Stimulated activated CD4-positive, alpha-beta T cell treated with anti-CD3 and anti-CD28 coated beads, Interleukin-15, amount 100 ng/mL, for 24 hours (primary cell): Measurements from ENCODE around the gene PRR5L.

Experiments
- DNase-seq: peaks from one replicate; pipeline ENCODE4 v3.0.0-alpha.2; 2020

The PRR5L gene

DNA sequence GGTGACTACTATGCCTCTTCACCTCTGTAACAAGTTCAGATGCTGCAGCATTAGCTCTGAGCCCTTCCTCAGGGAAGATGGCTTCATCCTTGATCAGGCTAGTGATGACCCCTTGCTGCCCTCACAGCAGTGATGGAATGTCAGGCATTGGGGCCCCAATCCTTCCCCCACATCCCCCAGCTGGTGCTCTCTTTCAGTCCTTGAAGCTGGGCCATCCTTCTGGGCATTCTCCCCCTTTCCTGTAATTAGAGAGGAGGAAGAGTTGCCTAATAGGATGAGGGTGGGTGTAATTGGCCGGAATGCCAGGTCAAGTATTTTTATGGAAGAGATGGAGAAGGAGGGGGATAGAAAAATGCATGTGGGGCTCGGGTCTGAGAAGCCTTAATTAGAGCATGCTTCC, 151.4 kb downstream of the PRR5L start:
- DNase-seq: no peak

DNA sequence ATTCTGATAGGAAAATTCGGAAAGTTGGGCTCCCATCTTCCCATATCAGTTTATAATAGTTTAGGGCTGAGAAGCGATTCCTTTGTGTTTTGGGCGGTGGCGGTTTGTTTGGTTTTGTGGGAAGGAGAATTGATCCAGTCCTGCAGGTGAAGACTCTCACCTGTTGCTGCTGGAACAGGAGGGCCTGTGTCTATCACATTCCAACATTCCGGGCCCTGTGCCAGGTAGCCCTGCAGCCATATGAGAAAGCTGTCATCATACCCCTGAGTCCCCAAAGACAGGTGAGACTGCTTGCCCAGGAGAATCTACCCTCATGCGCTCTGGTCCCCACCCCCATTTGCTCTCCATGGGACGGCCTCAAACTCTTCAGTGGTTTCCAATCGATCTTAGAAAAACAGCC, 151.9 kb downstream of the PRR5L start:
- DNase-seq: no peak

DNA sequence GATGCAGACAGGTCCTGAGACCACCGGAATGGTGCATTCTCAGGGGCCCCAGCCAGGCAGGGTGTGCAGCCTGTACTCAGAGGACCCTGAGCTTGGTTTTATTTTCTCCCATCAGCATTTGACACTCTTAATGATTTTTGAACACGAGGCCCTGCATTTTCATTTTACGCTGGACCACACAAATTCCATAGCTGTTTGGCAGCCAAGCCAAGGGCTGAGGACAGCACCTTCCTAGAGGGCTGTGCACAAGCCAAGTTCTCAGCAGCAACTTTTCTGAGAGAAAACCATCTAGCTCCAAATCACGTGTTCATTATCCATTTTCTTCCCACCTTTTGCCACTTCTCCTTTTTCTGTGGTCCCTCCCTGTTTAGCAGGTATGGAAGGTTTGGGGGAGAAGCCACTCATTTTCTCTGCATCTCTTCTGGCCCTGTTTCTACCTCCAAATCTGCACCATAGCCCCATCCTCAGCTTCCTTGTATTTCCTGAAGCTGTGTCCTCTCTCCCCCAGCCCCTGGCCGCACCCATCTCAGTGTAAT, 153.5 kb downstream of the PRR5L start:
- no peak for DNase-seq

DNA sequence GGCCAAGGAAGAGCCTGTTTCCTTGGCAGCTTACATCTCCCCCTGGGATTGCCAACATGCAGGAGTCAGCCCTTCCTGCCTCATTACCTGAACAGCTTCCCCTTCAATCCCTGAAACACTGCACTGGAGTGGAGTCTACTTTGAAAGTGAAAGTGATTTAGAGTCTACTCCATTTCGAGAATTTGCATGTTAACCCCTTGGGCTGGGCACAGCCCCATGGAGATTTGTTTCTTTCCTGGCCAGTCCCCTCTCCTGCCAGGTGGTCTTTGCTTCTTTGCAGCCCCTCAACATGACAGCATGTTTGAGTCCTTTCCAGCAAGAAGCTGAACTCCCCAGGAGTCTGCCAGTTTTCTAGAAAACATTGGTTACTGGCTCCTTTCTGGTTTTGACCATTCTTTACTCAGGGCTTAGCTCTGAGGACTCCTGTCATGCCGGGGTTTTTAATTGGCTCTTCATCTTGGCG, 154.1 kb downstream of the PRR5L start:
- no peak for DNase-seq

DNA sequence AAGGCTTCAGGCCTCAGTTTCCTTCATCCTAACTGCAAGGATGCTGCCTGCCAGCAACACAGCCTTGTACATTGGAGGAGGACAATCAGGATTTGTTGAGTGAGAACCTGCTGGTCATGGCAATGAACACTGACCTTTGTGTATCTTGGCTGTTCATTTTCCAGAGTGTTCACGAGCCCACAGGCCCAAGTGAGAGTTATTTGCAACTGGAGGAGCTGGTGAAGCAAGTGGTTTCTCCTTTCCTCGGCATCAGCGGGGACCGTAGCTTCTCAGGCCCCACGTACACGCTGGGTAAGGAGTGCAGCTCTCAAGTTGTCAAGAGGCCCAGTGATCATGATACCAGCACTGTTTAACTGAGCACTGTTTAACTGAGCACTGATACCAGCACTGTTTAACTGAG, 155.0 kb downstream of the PRR5L start:
- no peak for DNase-seq

DNA sequence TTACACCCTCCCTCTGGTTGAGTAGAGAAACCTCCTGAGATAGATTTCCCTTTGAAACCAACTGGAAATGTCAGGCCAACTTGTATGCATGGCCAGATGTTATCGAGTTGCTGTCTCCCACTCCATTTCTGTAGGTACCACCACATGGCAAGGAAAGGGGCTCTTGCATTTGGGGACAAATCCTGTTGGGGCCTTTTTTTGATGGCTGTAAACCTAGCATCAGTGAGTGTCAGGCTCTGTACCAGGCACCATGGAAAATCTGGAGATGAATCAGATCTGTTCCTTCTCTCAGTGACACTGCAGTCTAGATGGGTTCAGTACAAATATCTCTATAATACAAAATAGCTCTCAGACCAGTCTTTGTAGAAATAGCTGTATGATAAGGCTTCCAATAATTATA, 155.6 kb downstream of the PRR5L start:
- DNase-seq: no peak

DNA sequence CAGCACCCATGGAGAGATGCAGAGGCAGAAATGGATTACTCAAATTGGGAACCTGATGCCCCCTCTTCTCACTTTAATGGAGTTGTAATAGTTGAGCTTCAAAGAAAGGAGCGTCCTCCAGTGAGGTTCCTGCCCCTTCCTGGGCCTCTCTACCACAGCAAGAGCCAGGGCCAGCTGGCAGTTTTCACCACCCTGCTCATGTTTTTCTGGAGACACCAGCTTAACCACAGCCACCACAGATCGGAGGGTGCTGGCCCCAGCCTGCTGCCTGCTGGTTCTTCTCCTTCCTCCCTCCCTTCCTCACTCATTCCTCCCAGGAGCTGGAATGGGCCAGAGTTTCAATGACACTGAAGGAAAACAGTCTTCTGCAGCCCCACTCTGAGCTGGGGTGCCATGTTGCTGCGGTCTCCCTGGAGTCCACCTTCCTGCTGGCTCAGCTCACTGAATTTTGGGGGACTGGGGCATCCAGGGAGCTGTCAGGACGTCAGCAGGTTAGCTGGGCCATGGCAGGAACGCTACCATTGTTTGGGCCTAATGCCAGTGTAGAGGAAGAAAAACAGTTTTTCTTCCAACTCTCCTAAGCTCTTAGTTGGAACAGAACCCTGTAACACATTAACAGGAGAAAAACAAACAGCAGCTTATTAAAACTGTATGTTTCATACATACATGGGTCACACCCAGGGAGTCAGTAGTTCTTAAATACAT, 156.3 kb downstream of the PRR5L start:
- peak; percentile 23 for DNase-seq

DNA sequence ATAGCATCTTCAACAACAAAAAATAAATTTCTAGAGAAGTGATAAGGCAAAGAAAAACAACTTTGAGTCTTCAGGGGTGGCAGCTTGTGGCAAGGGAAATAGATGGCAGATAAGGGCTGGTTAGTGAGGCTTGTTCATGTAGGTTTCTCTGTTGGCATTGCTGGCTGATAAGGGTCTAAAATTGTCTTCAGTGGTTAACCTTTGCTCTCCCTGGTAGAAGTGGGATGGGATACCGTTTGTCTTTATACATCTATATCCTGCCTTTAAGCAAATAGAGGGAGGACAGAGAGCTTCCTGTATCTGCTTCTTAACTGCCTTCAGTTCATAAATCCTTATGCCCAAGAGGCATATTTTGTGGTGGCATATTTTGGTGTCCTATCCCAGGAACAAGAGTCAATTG, 156.9 kb downstream of the PRR5L start:
- DNase-seq: no peak

DNA sequence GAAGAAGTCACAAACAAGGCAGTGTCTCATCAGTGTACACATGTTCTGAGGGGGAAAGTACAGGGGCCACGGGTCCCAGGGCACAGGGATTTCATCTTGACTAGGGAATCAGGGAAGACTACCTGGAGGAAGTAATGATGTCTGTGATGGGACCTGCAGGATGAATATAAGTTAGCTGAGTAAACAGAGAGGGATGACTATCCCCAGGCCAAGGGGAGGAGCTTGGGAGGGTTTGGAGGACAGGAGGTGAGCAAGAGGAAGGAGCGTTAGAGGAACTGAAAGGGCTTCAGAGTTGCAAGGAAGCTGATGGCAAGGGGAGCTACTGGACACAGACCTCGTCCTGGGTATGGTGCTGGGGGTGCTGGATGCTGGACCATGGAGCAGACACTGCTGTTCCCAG, 157.6 kb downstream of the PRR5L start:
- DNase-seq: no peak

DNA sequence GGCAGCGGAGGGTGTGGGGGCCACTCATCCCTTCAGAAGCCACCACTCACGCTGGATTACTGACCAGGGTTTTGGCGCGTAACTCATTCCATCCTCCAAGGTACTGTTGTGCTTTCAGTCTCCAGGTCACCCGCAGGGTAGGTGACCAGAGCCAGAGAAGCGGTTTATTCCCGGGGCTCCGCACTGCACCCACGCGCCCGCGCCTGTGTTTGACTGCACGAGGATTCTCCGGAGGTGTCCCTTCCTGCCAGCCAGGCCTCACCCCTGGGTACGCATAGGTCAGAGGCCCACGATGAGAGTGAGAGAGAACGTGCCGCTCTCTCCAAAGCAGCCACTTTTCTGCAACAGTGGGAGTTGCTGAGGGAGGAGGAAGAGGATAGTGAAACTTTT, 158.5 kb downstream of the PRR5L start:
- DNase-seq: no peak

DNA sequence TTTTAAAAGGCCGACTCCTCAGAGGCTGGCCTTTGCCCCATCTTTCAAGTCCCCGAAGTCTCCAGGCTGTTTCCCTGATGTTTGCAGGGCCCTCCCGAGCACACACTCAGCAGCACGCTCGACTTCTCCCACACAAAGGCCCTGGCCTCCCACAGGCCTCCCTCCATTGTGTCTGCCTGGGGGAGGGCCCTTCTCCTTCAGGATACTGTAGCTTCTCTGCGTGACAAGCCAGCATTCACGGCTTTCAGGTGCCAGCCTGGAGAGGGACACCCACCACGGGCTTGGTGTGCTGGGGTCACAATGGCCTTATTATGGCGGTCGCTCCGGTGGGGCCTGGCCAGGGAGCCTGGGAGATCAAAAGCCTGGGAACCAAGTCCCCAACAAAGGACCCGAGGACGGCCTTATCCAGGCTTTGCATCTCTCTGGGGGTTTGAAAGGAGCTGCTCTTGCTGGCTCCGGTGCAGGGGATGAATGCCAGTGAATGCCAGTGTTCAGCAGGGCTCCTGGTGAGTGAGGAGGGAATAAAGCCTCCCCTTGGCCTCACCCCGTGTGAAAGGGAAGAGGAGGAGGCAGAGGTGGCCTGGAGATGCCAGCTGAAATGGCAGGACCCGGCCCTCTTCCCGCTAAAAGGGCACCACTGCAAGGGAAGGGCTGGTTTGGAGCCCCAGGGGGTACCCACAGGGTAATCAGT, 159.0 kb downstream of the PRR5L start:
- no peak for DNase-seq

DNA sequence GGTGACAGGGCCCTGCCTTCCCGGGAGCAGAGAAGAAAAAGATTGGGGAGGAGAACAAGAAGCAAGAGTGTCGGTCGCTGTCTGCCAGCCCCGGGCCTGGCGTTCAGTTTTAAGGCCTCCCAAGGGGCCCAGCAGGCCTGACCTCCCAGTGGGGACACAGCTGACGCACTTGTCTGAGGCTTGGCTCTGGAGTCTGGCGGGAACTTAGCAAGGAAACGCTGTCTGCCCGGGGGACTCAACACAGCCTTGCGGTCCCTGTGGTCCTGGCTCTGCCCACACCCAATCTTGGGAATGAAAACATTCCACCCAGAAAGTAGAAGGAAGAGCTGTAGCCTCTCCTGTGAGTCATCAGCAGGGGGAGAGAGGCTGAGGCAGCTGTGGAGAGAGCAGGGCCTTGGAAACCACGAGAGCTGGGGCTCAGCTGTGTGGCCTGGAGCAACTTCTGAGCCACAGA, 159.6 kb downstream of the PRR5L start:
- no peak for DNase-seq

DNA sequence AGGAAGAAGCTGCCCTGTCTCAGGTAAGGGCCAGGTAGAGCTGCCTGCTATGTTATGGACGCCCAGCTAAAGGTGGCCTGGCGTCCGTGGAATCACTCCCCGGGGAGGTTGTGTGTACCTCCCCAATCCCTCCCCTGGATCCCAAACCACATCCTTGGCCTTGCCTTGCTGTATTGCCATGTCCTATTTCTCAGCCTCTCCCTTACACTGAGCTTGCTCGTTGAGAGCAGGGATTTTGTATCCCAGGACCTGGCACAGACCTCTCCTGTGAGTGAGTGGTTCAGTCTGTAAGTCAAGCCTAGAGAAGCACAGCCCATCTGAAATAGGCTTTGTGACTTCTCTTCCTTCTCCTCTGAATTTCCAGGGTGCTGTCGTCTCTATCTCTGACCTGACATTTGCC, 160.1 kb downstream of the PRR5L start:
- no peak for DNase-seq

DNA sequence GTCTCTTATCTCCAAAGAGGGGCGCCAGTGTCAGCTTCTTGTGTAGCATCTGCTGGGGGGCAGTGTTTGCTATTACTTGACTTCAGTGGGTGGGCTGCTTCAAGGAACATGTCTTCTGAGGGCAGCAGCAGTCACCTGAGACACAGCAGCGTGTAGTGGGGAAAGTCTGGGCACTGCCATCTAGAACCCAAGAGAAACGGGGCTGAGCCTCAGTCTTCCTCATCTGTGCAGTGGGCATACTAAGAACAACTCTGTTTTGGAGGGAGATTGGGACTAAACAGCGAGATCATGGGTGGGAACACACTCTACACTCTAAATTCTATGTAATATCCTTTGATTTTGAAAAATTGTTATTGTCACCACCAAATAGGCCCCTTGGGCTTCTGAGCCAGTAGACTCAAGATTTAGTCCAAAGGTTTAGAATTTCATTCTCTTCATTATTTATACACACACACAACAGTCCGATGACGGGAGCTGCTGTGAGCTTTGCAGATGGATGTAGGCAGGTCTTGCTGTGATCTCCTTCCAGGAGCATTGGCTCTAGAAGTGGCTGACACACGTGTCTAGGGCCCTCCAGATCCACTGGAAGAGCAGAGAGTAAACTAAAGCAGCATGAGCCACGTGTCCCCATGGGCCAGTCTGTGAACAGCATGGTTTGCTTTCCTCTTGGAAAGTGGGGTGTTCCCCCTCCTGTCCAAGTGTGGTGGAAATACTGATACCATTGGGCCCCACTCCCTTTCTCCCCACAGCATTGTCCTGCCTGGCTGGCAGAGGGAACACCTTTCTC, 162.2 kb downstream of the PRR5L start:
- no peak for DNase-seq

DNA sequence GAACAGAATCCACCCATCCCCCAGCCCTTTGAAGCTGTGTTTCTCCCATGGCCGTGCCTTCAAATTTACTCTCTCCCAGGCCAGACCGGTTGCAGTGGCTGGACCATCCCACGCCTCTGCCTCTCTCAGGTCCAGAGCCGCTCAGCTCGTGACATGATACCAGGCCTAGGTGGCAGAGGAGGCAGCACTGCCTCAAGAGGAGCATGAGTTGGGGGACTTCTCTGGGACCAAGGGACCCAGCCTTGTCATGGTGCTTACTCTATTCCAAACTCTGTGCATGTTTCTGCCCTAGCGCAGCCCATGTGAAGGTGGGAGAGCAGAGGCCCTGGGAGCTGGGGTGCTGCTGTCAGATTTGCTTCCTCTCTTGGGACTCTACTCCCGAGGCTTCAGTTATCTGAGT, 163.0 kb downstream of the PRR5L start:
- DNase-seq: no peak

DNA sequence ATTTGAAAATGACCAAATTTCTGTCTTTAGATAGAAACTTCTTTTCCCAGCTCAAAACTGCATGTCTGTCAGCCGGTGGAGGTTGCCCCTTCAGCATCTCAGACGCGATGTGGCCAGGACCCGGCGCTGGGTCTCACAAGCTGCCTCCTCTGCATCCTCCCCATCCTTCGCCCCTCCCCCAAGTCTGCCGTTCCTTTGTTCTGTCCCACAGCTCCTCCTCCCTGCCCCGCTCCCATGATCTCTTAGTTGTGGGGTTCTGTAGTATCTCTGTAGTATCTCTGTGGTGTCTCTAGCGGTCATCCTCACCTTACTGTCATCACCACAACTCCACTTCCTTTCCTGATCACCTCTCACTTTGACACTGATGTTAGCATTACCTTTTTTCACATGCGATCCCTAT, 164.1 kb downstream of the PRR5L start:
- no peak for DNase-seq

DNA sequence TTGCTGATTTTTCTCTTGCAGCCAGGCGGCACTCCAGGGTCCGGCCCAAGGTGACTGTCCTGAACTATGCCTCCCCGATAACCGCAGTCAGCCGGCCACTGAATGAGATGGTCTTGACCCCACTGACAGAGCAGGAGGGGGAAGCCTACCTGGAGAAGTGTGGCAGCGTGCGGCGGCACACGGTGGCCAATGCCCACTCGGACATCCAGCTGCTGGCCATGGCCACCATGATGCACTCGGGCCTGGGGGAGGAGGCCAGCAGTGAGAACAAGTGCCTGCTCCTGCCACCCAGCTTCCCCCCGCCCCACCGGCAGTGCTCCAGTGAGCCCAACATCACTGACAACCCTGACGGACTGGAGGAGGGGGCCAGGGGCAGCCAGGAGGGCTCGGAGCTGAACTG, 166.2 kb downstream of the PRR5L start:
- DNase-seq: no peak

DNA sequence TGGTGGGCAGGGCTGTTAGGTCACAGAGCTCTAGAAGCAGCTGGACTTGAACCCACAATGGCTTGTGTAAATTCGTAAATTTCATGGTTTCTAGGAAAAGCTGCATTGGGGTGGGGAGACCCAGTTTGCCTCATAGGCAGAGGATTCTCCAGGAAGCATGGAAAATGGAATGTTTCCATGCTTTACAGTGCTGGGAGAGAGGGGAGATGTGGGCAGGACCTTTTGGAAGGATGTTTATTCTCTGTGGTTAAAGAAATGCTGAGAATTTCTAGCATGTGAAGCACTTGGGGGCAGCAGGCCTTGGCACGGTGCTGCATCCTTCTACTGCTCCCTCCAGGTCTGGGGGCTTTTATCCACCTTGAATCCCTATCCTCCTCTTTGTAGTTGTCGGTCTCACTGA, 167.7 kb downstream of the PRR5L start:
- no peak for DNase-seq

DNA sequence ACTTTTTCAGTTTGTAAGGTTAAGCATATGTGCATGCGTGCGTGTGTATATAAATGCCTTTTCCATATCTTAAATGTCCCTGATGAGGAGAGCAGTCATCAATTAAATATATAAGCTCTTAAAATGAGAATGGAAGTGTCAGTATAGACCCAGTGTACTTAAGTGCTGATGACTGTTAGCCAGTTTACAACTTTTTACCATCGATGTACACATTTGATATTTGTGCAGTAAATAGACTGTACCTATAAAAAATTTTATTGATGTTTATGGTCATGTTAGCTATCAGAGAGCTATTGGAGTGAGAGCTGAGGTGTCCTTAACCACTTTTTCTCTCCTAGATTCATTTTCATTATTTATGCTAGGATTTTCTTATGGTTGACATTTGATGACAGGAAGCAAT, 168.6 kb downstream of the PRR5L start:
- no peak for DNase-seq

DNA sequence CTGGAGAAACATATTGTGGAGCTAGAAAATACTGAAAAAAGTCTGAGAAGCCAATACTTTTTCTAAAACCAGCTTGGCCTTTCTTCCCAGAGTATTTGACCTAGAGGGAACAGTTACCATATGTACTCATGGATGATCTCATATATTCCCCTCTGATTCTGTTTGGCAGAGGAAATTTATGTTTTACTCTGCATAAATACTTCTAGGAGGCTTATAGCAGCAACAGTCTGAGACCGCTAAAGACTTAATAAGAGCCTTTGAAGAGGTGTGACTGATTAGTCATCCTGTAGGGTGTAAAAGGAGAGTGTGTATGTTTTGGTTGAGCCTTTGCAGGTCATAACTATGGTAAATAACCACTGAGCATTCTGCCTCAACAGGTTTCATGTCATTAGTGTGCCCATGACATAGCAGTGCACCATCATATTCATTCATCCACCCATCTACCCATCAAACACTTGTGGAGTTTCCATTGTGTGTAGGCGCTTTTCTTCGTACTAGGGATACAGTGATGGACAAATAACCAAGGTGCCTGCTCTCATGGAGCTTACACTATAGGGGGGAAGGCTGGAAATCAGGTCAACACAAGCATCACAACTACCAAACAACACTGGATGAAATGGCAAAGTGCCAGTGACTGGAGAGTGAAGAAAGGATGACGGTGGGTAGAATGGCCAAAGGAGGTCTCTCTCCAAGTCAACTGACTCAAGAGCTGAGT, 169.5 kb downstream of the PRR5L start:
- DNase-seq: no peak

DNA sequence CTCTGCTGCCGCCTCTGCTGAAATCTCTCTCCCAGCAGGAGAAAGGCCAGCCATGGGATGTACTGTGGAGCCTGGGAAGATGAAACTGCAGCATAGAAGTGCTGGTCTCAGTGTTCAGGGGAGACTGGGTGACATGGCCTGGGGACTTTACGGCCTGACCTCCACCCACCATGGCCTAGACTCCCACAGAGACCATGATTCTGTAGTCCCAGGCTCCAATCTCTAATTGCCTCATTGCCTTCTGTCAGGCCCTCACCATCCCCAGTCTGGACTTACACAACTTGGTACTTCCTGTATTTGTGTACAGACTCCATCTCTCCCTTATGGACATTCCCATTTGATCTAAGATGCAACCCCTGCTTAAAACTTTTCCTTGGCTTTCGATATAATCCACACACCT, 170.9 kb downstream of the PRR5L start:
- no peak for DNase-seq

DNA sequence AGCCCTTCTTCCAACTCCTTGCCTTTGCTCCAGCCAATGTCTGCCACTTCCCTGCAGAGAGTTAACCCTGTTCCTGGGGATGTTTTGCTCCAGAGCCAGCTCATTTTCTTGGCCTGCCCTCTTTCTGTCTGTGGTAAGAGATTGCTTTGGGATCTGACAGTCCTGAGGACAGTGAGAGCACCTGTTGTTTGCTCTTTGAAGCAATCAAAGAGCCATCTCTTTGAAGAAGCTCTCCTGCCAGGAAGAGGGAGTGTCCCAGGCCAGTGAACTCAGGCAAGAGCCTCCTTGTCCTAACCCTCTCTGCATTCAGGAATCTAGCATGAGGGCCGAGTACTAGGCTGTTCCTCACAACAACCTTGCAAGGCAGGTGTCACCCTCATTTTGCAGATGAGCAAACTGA, 171.8 kb downstream of the PRR5L start:
- no peak for DNase-seq

DNA sequence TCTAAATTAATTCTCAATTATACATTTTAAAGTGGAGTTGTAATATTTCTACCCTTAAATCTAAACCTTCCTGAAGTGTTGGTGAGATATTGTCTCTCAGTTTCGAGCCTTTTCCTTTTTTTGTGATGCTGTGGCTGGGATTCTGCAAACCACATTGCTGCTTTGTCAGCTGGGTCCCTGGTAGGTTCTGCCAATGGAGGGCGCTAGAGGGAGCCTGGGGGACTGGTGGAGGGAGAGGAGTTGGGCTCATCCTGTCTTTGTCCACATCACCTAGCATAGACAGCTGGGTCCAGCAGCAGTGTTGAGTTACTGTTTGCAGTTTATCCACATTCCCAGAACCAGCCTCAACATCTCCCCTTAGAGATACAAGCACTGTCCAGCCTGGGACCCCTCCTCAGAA, 173.0 kb downstream of the PRR5L start:
- DNase-seq: peak; percentile 33
